Upper lobe of left lung (tissue), 6 donors: Measurements from ENCODE around the gene SFSWAP. TPM values are rescaled to one million over a fixed set of nuclear protein-coding genes. Genes with fewer than 3 reads are reported as not detected.

ENCODE experiments used
- ATAC-seq, 2 donors: fragments of 200-7000 bp; cut with Tn5 transposase; one replicate each; pipeline ENCODE4 v1.9.1; 2022; ENCODE audit warnings: mild to moderate bottlenecking in 2 of 2, moderate library complexity in 2 of 2; ENCODE audit not compliant: low FRiP score in 2 of 2
- DNase-seq, 2 donors: peaks; one replicate each; pipeline ENCODE4 v3.0.0-alpha.2; 2019 to 2020
- H3K27ac ChIP-seq, 4 donors: fragments of 200-600 bp; sonication (generic); one replicate each; pipeline ENCODE4 v1.5.1; 2016 to 2019
- H3K27me3 ChIP-seq, 4 donors: fragments of 200-600 bp; sonication (generic); one replicate each; pipeline ENCODE4 v1.5.1; 2017 to 2019
- H3K36me3 ChIP-seq, 4 donors: fragments of 200-600 bp; sonication (generic); one replicate each; pipeline ENCODE4 v1.5.1; 2016 to 2019
- H3K4me1 ChIP-seq, 4 donors: fragments of 200-600 bp; sonication (generic); one replicate each; pipeline ENCODE4 v1.5.1; 2018 to 2019
- H3K4me3 ChIP-seq, 4 donors: fragments of 200-600 bp; sonication (generic); one replicate each; pipeline ENCODE4 v1.5.1; 2017 to 2019; ENCODE audit warnings: mild to moderate bottlenecking in 2 of 4, moderate library complexity in 1 of 4
- H3K9me3 ChIP-seq, 4 donors: fragments of 200-600 bp; sonication (generic); one replicate each; pipeline ENCODE4 v1.5.1; 2018 to 2019
- CTCF ChIP-seq, 6 experiments: fragments of 450-650 bp in 4 of 6; fragments of 200-600 bp in 2 of 6; sonication (generic) in 2 of 6; IDR thresholded peaks; one replicate each; pipeline ENCODE4 v1.5.1; 2016 to 2019; ENCODE audit warnings: antibody characterized with exemption in 6 of 6
- EP300 ChIP-seq, 4 donors: sonication (generic); formaldehyde crosslinking; IDR thresholded peaks; one replicate each; pipeline ENCODE4 v1.5.1; 2017; ENCODE audit warnings: antibody characterized with exemption in 4 of 4, control low read depth in 2 of 4
- POLR2A ChIP-seq, 4 donors: fragments of 450-650 bp; IDR thresholded peaks; one replicate each; pipeline ENCODE4 v1.5.1; 2016 to 2017; ENCODE audit warnings: antibody characterized with exemption in 4 of 4, mild to moderate bottlenecking in 2 of 4
- POLR2AphosphoS5 ChIP-seq, 2 donors: sonication (generic); formaldehyde crosslinking; IDR thresholded peaks; one replicate each; pipeline ENCODE4 v1.5.1; 2017; ENCODE audit warnings: antibody characterized with exemption in 2 of 2
- WGBS, 2 donors: methylation state at CpG; one replicate each; pipeline ENCODE4 v1.1.5; 2017 to 2018; 5-methylcytosine and 5-hydroxymethylcytosine counted together
- total RNA-seq, 6 donors: library from RNA; depleted of rRNA in 4 of 6; stranded (reverse); fragments of >200 nt in 4 of 6; gene quantifications; one replicate each; pipeline versions ENCODE4 v1.1.0 to v1.2.1, GENCODE V29; 2016 to 2021
- donor health status: DM: no; HTN: no; CAD: no; lungs with moderate emphysema.
- donor health status: DM: no; HTN: yes; CAD: no; lungs with severe emphysema.

The SFSWAP gene
- total RNA-seq, 6 donors from 2014 or later, result 33.9 to 136 (median 51.4) TPM

GRCh38 chr12:131789638-131790037 lies 78.7 kb downstream of the SFSWAP start:
- Histone ChIP-seq H3K9me3 (no peaks in the 10 kb centered on the region), H3K27me3 (no peaks in the 10 kb centered on the region), H3K36me3 (peaks cover 18 to 100% (median 67%) of the 10 kb centered on the region in 4 donors), H3K4me3 (no peak overlapping the region), H3K27ac (no peak overlapping the region), H3K4me1 (no peaks in the 10 kb centered on the region)
- no peak for DNase-seq
- no peak for TF ChIP-seq POLR2AphosphoS5 (IDR thresholded peaks at IDR 0.05)
- no peak for TF ChIP-seq CTCF (IDR thresholded peaks at IDR 0.05)
- TF ChIP-seq POLR2A (IDR thresholded peaks at IDR 0.05), result no peak
- TF ChIP-seq EP300 (IDR thresholded peaks at IDR 0.05), result no peak
- whole genome bisulfite sequencing, 2 donors, result 91 to 97% methylated on average over 7 to 12 of the region's 12 CpGs
- no peak for ATAC-seq

- no peak for DNase-seq
- Histone ChIP-seq H3K4me1 (peaks cover 3 to 14% (median 9%) of the 10 kb centered on the region in 4 donors), H3K4me3 (no peak overlapping the region), H3K27me3 (no peaks in the 10 kb centered on the region), H3K36me3 (peaks cover 9 to 86% (median 53%) of the 10 kb centered on the region in 4 donors), H3K27ac (no peak overlapping the region), H3K9me3 (no peaks in the 10 kb centered on the region)
- no peak for ATAC-seq
- no peak for TF ChIP-seq EP300 (IDR thresholded peaks at IDR 0.05)
- no peak for TF ChIP-seq POLR2AphosphoS5 (IDR thresholded peaks at IDR 0.05)
- no peak for TF ChIP-seq CTCF (IDR thresholded peaks at IDR 0.05)
- TF ChIP-seq POLR2A (IDR thresholded peaks at IDR 0.05), result no peak
- WGBS, 2 donors, result 90% methylated on average over 19 of the region's 19 CpGs
Measured at GRCh38 chr12:131793243-131794022, 82.5 kb downstream of the SFSWAP start.

- Histone ChIP-seq H3K9me3 (no peaks in the 10 kb centered on the region), H3K4me3 (no peak overlapping the region), H3K4me1 (peaks cover 3 to 14% (median 9%) of the 10 kb centered on the region in 4 donors), H3K27me3 (no peaks in the 10 kb centered on the region), H3K27ac (no peak overlapping the region), H3K36me3 (peaks cover 9 to 86% (median 53%) of the 10 kb centered on the region in 4 donors)
- TF ChIP-seq POLR2A (IDR thresholded peaks at IDR 0.05) (no peak), CTCF (IDR thresholded peaks at IDR 0.05) (no peak), EP300 (IDR thresholded peaks at IDR 0.05) (no peak), POLR2AphosphoS5 (IDR thresholded peaks at IDR 0.05) (no peak)
- 95 to 97% methylated on average over 7 of the region's 7 CpGs for WGBS, 2 donors
- ATAC-seq (no peak), DNase-seq (no peak)
Measured at GRCh38 chr12:131794061-131794460, 83.2 kb downstream of the SFSWAP start.

- TF ChIP-seq EP300 (IDR thresholded peaks at IDR 0.05), result no peak
- TF ChIP-seq POLR2AphosphoS5 (IDR thresholded peaks at IDR 0.05), result no peak
- no peak for DNase-seq
- Histone ChIP-seq H3K4me3 (no peak overlapping the region), H3K9me3 (no peaks in the 10 kb centered on the region), H3K4me1 (peaks cover 3 to 14% (median 9%) of the 10 kb centered on the region in 4 donors), H3K27ac (no peak overlapping the region), H3K27me3 (no peaks in the 10 kb centered on the region), H3K36me3 (peaks cover 9 to 86% (median 56%) of the 10 kb centered on the region in 4 donors)
- WGBS, 2 donors, result 79 to 80% methylated on average over 10 of the region's 10 CpGs
- no peak for ATAC-seq
Measured at GRCh38 chr12:131794573-131794972, 83.7 kb downstream of the SFSWAP start.

GRCh38 chr12:131795064-131795463 lies 84.2 kb downstream of the SFSWAP start:
- Histone ChIP-seq H3K27ac (no peak overlapping the region), H3K4me3 (no peak overlapping the region), H3K36me3 (peaks cover 9 to 86% (median 56%) of the 10 kb centered on the region in 4 donors), H3K9me3 (no peaks in the 10 kb centered on the region), H3K4me1 (peaks cover 3 to 14% (median 9%) of the 10 kb centered on the region in 4 donors), H3K27me3 (no peaks in the 10 kb centered on the region)
- 82 to 85% methylated on average over 3 to 12 of the region's 14 CpGs for WGBS, 2 donors
- ATAC-seq (peak in 1 of 2 donors; percentile 2), DNase-seq (no peak)
- TF ChIP-seq EP300 (IDR thresholded peaks at IDR 0.05) (no peak), POLR2A (IDR thresholded peaks at IDR 0.05) (no peak), POLR2AphosphoS5 (IDR thresholded peaks at IDR 0.05) (no peak), CTCF (IDR thresholded peaks at IDR 0.05) (no peak)
